Measurements from ENCODE around the gene FAM98C. TPM values are rescaled to one million over a fixed set of nuclear protein-coding genes. Genes with fewer than 3 reads are reported as not detected.

The FAM98C gene
- polyA plus RNA-seq, 1 of the 3 experiments (the other 2 are of a cell fraction): 26.7 TPM

- H2AFZ ChIP-seq (ENCODE audit: low read depth): no peak overlapping the region
- H3K4me1 ChIP-seq (ENCODE audit: control insufficient read depth in 1 of 2, insufficient read depth in 2 of 2, low read depth in 1 of 2, low read length in 1 of 2): peaks cover 0 to 10% of the 10 kb centered on the region in 2 experiments; a peak in 1 of 4 replicates
- H3K9ac ChIP-seq: no peak overlapping the region
- no peak overlapping the region for H3K4me2 ChIP-seq
- ChIA-PET CTCF (interaction anchor here (0.9 to 2.4 kb wide), 3 partner anchors 23 to 457 kb away, joined by 4 to 6 read pairs (median 4); partner anchors contain the start of gene CATSPERG), POLR2A (interaction anchor here (2.1 kb wide), 1 partner anchor 29 kb away, joined by 7 read pairs; the partner anchor contains the start of genes GGN and SPRED3)
- no peak for DNase-seq
- TF ChIP-seq RAD21 (IDR thresholded peaks at IDR 0.05; ENCODE audit: low read length): no peak
- no peak for TF ChIP-seq CHD2 (IDR thresholded peaks at IDR 0.05; ENCODE audit: low read length, partially characterized antibody)
- no peak for TF ChIP-seq FOSL2 (IDR thresholded peaks at IDR 0.05; ENCODE audit: borderline replicate concordance, low read depth)
- no peak for TF ChIP-seq RFX5 (IDR thresholded peaks at IDR 0.05; ENCODE audit: low read length)
- TF ChIP-seq TCF12 (IDR thresholded peaks at IDR 0.05): no peak
- TF ChIP-seq YY1 (IDR thresholded peaks at IDR 0.05; ENCODE audit: low read depth): no peak
- no peak for TF ChIP-seq GATA2 (CRISPR knock-in tag; IDR thresholded peaks at IDR 0.05)
- TF ChIP-seq TAF1 (IDR thresholded peaks at IDR 0.05; ENCODE audit: borderline replicate concordance, low read depth, low read length): no peak
- TF ChIP-seq FOXM1 (IDR thresholded peaks at IDR 0.05; ENCODE audit: low read depth): no peak
- no peak for TF ChIP-seq NFIC (IDR thresholded peaks at IDR 0.05; ENCODE audit: borderline replicate concordance)
- no peak for TF ChIP-seq JUND (IDR thresholded peaks at IDR 0.05)
- no peak for TF ChIP-seq GABPA (IDR thresholded peaks at IDR 0.05; ENCODE audit: low read depth)
- 18% methylated on average over 14 of the region's 18 CpGs for WGBS (ENCODE audit: low lambda C conversion rate)
- H3F3A ChIP-seq (replicated peaks; ENCODE audit: insufficient read depth): peaks cover 6% of the 10 kb centered on the region
- H3K9me2 ChIP-seq: no peaks in the 10 kb centered on the region
- H3K27me3 ChIP-seq (ENCODE audit: insufficient read depth): peaks cover 41% of the 10 kb centered on the region
- H3K4me3 ChIP-seq (ENCODE audit: low read depth in 2 of 2, low read length in 1 of 2): no peak overlapping the region
- no peaks in the 10 kb centered on the region for H3K9me3 ChIP-seq
- no peaks in the 10 kb centered on the region for H3K36me3 ChIP-seq (replicated peaks in 1 of 2; ENCODE audit: control insufficient read depth in 1 of 2, insufficient read depth in 2 of 2, low read length in 1 of 2)
- no peak overlapping the region for H3K27ac ChIP-seq (ENCODE audit: low read depth in 2 of 2, low read length in 1 of 2)
- no peaks in the 10 kb centered on the region for H3K79me2 ChIP-seq (ENCODE audit: insufficient read depth)
- no peaks in the 10 kb centered on the region for H4K20me1 ChIP-seq (ENCODE audit: insufficient read depth)
Observed at GRCh38 chr19:38359242-38360021, 43.5 kb upstream of the FAM98C start.

- POLR2A ChIA-PET: interaction anchor here (2.1 kb wide), 1 partner anchor 28 kb away, joined by 7 read pairs; the partner anchor contains the start of genes GGN and SPRED3
- WGBS (ENCODE audit: low lambda C conversion rate): 34% methylated on average over 7 of the region's 9 CpGs
- TF ChIP-seq GABPA (IDR thresholded peaks at IDR 0.05; ENCODE audit: low read depth) (no peak), CTCF (IDR thresholded peaks at IDR 0.05) (no peak), RCOR1 (IDR thresholded peaks at IDR 0.05; ENCODE audit: low read length) (no peak), JUND (IDR thresholded peaks at IDR 0.05) (no peak), YY1 (IDR thresholded peaks at IDR 0.05; ENCODE audit: low read depth) (no peak), SIN3A (IDR thresholded peaks at IDR 0.05; ENCODE audit: borderline replicate concordance, low read depth, low read length) (no peak), MEF2A (IDR thresholded peaks at IDR 0.05; ENCODE audit: borderline replicate concordance, low read depth) (no peak), FOXM1 (IDR thresholded peaks at IDR 0.05; ENCODE audit: low read depth) (no peak), TEAD4 (IDR thresholded peaks at IDR 0.05; ENCODE audit: borderline replicate concordance, insufficient read depth) (no peak), RXRA (IDR thresholded peaks at IDR 0.05; ENCODE audit: borderline replicate concordance, low read depth) (no peak), ELF1 (IDR thresholded peaks at IDR 0.05) (no peak), GATA2 (CRISPR knock-in tag; IDR thresholded peaks at IDR 0.05) (no peak), FOSL2 (IDR thresholded peaks at IDR 0.05; ENCODE audit: borderline replicate concordance, low read depth) (no peak)
- TF ChIP-seq, protein P1, sequence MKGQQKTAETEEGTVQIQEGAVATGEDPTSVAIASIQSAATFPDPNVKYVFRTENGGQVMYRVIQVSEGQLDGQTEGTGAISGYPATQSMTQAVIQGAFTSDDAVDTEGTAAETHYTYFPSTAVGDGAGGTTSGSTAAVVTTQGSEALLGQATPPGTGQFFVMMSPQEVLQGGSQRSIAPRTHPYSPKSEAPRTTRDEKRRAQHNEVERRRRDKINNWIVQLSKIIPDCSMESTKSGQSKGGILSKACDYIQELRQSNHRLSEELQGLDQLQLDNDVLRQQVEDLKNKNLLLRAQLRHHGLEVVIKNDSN (IDR thresholded peaks at IDR 0.05; ENCODE audit: borderline replicate concordance, low read depth): no peak
- no peaks in the 10 kb centered on the region for H3K36me3 ChIP-seq (replicated peaks in 1 of 2; ENCODE audit: control insufficient read depth in 1 of 2, insufficient read depth in 2 of 2, low read length in 1 of 2)
- H3K9ac ChIP-seq: no peak overlapping the region
- H3K4me1 ChIP-seq (ENCODE audit: control insufficient read depth in 1 of 2, insufficient read depth in 2 of 2, low read depth in 1 of 2, low read length in 1 of 2): peaks cover 0 to 10% of the 10 kb centered on the region in 2 experiments; a peak in 1 of 4 replicates
- no peaks in the 10 kb centered on the region for H3K9me2 ChIP-seq
- peaks cover 6% of the 10 kb centered on the region for H3F3A ChIP-seq (replicated peaks; ENCODE audit: insufficient read depth)
- H2AFZ ChIP-seq (ENCODE audit: low read depth): no peak overlapping the region
- H4K20me1 ChIP-seq (ENCODE audit: insufficient read depth): no peaks in the 10 kb centered on the region
- H3K4me3 ChIP-seq (ENCODE audit: low read depth in 2 of 2, low read length in 1 of 2): no peak overlapping the region
- H3K9me3 ChIP-seq: no peaks in the 10 kb centered on the region
- H3K27me3 ChIP-seq (ENCODE audit: insufficient read depth): peaks cover 41% of the 10 kb centered on the region
- CTCF ChIA-PET: interaction anchor here (0.9 to 1.1 kb wide), 2 partner anchors 126 to 458 kb away, joined by 3 to 4 read pairs; no protein-coding TSS in a partner anchor
- H3K79me2 ChIP-seq (ENCODE audit: insufficient read depth): no peaks in the 10 kb centered on the region
- no peak for DNase-seq
- H3K4me2 ChIP-seq: no peak overlapping the region
- H3K27ac ChIP-seq (ENCODE audit: low read depth in 2 of 2, low read length in 1 of 2): no peak overlapping the region
Observed at GRCh38 chr19:38360351-38360750, 42.5 kb upstream of the FAM98C start.
